HG02642 (cell line): ENCODE results near the gene KREMEN2.

Experiments
- ATAC-seq: cut with Tn5 transposase; IDR thresholded peaks from one replicate; pipeline ENCODE4 v1.9.1; 2021; ENCODE audit warnings: mild to moderate bottlenecking; ENCODE audit not compliant: unreplicated experiment, poor library complexity

KREMEN2 gene

GRCh38 chr16:3017344-3017743 is 53.3 kb downstream of the KREMEN2 start:
- no peak for ATAC-seq
